GM12874 (cell line): ENCODE measurements around the gene TRAPPC3L.

Source experiments
- TF ChIP-seq, protein P1 (sequence below): IDR thresholded peaks from 2 replicates; pipeline ENCODE4 v1.5.1; 2011; ENCODE audit warnings: low read depth, mild to moderate bottlenecking, control low read depth, low read length, moderate library complexity; ENCODE audit not compliant: insufficient read depth

TRAPPC3L gene

DNA sequence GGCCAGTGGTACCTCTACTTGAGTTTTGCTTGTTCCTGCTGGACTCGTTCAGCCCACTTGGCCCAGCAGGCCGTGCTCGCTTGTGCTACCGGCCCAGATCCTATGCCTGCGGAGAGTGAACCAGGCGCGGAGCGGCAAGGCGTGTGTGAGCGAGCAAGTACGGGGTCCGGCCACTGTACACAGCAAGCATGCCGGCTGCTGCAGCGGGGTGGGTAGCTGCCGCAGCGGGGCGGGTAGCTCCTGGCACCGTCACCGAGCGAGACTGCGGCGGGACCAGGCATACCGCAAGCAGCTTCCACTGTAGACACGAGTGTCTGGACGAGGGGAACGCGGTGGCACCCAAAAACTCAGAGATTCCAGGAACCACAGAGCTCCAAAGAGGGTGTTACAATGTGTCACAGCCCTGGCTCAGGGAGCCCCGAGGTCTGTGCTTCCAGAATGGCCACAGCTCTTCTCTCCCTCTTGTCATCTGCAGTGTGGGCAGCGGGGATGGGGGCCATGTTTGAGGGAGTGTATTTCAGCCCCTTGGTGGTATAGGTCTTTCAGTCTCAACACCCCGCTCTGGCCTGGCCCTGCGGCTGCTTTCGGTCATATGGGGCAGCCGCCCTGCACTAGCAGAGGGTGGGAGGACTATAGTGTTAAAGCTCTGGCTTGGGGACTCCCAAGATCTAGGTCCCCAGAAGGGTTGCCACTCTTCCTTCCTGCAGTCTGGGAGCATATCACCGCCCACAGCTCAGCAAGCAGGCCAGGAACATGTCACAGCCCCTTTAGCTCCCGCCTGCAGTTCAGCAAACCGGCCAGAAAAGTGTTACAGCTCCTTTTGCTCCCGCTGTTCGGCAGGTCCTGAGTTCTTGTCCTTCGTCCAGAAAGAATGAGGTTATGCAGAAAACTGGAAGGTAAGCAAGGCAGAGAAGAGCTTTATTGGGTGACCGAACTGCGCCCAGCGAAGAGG is 19.7 kb upstream of the TRAPPC3L start:
- TF ChIP-seq, protein P1, sequence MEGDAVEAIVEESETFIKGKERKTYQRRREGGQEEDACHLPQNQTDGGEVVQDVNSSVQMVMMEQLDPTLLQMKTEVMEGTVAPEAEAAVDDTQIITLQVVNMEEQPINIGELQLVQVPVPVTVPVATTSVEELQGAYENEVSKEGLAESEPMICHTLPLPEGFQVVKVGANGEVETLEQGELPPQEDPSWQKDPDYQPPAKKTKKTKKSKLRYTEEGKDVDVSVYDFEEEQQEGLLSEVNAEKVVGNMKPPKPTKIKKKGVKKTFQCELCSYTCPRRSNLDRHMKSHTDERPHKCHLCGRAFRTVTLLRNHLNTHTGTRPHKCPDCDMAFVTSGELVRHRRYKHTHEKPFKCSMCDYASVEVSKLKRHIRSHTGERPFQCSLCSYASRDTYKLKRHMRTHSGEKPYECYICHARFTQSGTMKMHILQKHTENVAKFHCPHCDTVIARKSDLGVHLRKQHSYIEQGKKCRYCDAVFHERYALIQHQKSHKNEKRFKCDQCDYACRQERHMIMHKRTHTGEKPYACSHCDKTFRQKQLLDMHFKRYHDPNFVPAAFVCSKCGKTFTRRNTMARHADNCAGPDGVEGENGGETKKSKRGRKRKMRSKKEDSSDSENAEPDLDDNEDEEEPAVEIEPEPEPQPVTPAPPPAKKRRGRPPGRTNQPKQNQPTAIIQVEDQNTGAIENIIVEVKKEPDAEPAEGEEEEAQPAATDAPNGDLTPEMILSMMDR: no peak

DNA sequence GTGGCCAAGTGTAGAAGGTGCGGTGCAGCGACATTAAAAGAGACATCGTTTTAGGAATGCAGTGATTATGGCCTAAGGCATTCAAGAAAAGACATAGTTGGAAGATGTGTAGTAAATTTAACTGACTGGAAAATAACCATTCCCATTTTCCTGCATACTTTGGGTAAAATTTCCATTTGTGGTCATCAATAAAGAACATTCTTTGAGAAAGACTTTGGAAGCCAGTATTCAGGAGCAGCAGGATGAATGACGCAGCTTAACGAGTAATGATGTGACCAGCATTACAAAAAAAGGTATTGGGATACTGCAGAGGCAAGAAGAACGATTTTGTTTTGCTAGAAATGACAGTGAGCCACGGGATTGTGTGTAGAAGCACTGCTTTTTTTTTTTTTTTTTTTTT is 18.8 kb upstream of the TRAPPC3L start:
- TF ChIP-seq, protein P1: no peak

DNA sequence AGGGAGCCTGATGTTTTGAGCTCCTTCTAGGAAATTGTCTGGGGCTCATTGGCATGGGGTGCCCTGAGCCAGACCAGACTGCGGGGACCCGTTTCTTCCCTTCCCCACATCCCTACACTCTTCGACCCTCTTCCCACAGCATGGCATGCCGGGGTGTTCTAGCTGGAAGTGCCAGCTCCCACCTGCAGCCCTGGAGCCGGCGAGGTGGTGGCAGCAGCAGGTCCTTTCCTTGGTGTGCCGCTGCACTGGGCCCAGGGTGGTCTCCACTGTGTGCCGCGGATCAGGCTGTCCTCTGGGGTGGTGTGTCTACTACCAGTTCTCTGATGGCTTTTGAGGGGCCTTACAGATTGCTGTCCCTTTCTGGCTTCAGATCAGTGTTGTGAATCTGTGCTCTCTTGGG is 18.3 kb upstream of the TRAPPC3L start:
- TF ChIP-seq, protein P1: no peak

DNA sequence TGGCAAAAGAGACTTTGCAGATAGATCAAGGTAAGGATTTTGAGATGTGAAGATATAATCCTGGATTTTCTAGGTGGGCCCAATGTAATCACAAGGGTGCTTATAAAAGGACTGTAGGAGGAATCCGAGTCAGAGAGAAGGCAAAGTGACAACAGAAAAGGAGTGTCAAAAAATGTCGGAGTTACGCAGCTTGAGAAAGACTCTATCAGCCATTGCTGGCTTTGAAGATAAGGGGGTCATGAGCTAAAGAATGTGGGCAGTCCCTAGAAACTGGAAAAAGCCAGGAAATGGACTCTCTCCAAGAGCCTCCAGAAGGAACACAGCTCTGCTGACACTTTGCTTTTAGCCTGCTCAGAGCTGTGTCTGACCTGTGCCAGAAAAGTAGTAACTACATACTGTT is 17.1 kb upstream of the TRAPPC3L start:
- TF ChIP-seq, protein P1: no peak

DNA sequence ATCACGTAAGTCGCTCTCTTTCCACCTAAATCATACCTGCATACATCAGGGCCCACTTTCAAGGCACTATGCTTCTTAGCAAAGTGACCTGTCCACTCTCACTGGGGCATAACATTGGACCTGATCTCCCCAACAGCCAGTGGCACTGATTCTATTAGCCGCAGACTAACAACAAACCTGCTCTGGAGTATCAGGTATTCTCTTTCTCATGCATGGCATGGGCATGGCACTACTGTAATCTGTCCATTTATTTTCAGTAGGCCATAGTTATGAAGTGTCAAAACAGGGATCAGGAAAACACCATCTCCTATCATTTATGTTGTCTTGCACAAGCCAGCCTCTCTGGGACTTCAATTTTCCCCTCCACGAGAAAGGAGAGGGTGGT is 16.5 kb upstream of the TRAPPC3L start:
- TF ChIP-seq, protein P1: no peak

DNA sequence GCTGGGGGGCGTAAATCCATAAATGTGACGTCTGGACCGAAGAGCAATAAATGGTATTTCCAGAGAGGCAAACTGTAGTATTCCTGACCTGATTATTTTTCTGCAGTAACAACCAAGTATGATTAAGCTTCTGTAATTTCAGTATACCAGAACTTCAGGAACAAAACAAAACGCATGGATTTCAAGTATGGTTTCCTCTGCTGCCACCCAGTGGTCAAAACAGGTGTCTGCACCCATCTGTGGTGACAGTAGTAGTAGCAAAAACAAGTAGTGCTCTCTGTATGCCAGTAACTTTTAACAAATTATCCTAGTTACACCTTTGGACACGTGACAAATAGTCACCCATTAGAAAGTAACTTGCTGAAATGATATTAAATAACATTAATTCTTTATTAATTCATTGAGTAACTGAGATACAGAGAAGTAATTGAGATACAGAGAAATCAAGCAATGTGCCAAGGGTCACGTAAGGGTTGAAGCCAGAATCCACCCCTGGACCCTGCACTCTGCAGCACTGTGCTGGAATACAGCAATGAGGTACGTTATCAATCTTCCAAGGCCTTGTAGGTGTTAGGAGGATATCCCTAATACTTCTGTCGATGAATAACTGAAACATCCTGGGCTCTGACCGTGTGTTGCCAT is 16.0 kb upstream of the TRAPPC3L start:
- TF ChIP-seq, protein P1: peak; percentile 73

DNA sequence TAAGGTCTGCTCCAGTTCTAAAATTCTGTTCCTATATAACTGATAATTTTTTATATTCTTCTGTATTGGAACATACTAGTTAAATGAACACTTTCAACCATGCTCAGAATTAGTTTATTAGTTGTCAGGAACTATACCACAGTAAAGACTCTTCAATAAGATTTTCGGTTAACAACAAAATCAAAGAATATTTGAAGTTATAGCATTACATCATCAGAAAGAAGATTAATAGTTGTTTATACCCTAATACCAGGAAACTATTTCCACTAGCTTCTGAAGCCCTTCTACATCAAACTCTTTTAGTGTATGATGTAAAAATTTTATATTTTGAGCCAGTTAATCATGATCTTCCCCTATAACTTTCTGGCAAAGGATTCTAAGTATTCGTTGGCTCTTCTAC is 14.6 kb upstream of the TRAPPC3L start:
- TF ChIP-seq, protein P1: no peak
